ENCODE data around the gene NME9. TPM values are rescaled to one million over a fixed set of nuclear protein-coding genes. Genes with fewer than 3 reads are reported as not detected.
A peak's percentile ranks its signal among the peaks of the same experiment; 100 is the strongest.

The NME9 gene, protein sequence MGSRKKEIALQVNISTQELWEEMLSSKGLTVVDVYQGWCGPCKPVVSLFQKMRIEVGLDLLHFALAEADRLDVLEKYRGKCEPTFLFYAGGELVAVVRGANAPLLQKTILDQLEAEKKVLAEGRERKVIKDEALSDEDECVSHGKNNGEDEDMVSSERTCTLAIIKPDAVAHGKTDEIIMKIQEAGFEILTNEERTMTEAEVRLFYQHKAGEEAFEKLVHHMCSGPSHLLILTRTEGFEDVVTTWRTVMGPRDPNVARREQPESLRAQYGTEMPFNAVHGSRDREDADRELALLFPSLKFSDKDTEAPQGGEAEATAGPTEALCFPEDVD
- total RNA-seq (2021; ENCODE audit: unreplicated experiment): not detected
- 0.15 TPM for polyA plus RNA-seq (2012; ENCODE audit: insufficient read length)
- percentile 6 among the genes with signal in this experiment for Bru-seq, nascent RNA
- BruChase-seq, experiment 1, labeled RNA remaining after a 2-hour chase: percentile 5 among the genes with signal in this experiment
- percentile 4 among the genes with signal in this experiment for BruChase-seq, experiment 2, labeled RNA remaining after a 6-hour chase
- long read RNA-seq, partial matches to known transcripts: 0 of 4 reads
- long read RNA-seq, other reads (novel, unspliced or antisense): 4 of 4 reads

DNA sequence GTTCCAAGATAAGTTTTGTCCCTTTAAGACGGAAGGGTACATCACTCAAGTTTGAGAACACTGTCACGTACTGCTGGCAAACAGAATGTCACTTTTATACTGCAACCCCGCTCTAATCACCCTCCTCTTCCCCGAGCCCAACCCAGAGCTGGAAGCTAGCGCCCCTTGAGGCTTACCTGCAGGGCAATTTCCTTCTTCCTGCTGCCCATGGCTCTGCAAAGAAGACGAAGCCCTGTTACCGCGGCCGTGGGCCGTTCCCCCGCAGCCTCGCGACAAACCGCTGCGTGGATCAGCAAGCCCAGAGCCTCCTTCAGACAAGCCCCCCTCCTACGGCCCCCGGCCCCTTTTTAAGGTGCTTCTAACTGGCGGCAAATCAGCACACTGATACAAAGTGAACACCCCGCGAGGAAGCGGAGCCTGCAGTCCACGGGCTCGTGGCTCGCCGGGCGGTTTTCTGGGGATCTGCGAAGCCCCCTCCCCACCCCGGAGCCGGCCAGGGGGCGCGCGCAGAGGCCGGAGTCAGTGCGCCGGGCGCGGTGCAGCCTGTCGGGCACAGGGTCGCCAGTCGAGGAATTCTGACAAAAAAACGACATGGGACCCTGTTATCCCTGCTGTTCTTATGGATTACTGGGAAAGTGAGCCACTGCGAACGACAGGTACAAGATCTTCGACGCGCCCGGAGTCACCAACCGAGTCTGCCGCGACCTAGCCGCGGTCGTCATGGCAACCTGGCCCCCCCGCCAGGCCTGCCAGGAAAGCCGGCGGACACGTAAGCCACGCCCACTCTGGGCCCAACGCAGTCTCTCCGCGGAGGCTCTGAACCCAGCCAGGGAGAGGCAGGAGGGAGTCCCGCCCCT, at the start of gene NME9:
NME9 (minus strand) TSS at position 725 of the 857 bp plus-strand sequence; CDS start at position 209, 516 bp downstream.
- peak within 1 kb of the TSS; percentile 24; the same call in 1 of the 2 replicates for H3K27ac ChIP-seq (ENCODE audit: low read length)
- no peaks in the 10 kb centered on the region for H3K36me3 ChIP-seq (ENCODE audit: control insufficient read depth, insufficient read depth, low read length)
- intact Hi-C loops (cut with micrococcal nuclease; ENCODE audit: unreplicated experiment) (loop anchor here (5.0 kb wide), 1 partner anchor 147 kb away; no protein-coding TSS in a partner anchor), in situ Hi-C loops (cut with HindIII; ENCODE audit: low pct_unique_long_range_greater_than_20kb, low sequenced_read_pairs) (no loop called here)
- peak; percentile 32 for DNase-seq (ENCODE audit: low read depth, low spot score)
- TF ChIP-seq, protein P1, sequence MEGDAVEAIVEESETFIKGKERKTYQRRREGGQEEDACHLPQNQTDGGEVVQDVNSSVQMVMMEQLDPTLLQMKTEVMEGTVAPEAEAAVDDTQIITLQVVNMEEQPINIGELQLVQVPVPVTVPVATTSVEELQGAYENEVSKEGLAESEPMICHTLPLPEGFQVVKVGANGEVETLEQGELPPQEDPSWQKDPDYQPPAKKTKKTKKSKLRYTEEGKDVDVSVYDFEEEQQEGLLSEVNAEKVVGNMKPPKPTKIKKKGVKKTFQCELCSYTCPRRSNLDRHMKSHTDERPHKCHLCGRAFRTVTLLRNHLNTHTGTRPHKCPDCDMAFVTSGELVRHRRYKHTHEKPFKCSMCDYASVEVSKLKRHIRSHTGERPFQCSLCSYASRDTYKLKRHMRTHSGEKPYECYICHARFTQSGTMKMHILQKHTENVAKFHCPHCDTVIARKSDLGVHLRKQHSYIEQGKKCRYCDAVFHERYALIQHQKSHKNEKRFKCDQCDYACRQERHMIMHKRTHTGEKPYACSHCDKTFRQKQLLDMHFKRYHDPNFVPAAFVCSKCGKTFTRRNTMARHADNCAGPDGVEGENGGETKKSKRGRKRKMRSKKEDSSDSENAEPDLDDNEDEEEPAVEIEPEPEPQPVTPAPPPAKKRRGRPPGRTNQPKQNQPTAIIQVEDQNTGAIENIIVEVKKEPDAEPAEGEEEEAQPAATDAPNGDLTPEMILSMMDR (IDR thresholded peaks at IDR 0.05): peak; percentile 89
- TF ChIP-seq POLR2AphosphoS5 (IDR thresholded peaks at IDR 0.05; ENCODE audit: low read depth, low read length): no peak
- TF ChIP-seq TCF7L2 (IDR thresholded peaks at IDR 0.05; ENCODE audit: low read depth, low read length): no peak
- TF ChIP-seq SIN3A (IDR thresholded peaks at IDR 0.05; ENCODE audit: borderline replicate concordance, insufficient read depth, low read depth, low read length): no peak
- TF ChIP-seq, protein P2, sequence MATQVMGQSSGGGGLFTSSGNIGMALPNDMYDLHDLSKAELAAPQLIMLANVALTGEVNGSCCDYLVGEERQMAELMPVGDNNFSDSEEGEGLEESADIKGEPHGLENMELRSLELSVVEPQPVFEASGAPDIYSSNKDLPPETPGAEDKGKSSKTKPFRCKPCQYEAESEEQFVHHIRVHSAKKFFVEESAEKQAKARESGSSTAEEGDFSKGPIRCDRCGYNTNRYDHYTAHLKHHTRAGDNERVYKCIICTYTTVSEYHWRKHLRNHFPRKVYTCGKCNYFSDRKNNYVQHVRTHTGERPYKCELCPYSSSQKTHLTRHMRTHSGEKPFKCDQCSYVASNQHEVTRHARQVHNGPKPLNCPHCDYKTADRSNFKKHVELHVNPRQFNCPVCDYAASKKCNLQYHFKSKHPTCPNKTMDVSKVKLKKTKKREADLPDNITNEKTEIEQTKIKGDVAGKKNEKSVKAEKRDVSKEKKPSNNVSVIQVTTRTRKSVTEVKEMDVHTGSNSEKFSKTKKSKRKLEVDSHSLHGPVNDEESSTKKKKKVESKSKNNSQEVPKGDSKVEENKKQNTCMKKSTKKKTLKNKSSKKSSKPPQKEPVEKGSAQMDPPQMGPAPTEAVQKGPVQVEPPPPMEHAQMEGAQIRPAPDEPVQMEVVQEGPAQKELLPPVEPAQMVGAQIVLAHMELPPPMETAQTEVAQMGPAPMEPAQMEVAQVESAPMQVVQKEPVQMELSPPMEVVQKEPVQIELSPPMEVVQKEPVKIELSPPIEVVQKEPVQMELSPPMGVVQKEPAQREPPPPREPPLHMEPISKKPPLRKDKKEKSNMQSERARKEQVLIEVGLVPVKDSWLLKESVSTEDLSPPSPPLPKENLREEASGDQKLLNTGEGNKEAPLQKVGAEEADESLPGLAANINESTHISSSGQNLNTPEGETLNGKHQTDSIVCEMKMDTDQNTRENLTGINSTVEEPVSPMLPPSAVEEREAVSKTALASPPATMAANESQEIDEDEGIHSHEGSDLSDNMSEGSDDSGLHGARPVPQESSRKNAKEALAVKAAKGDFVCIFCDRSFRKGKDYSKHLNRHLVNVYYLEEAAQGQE (IDR thresholded peaks at IDR 0.05; ENCODE audit: insufficient read depth in 1 of 2, low read depth in 2 of 2, low read length in 1 of 2): no peak
- H3K4me3 ChIP-seq (ENCODE audit: low read depth in 2 of 2, low read length in 2 of 2): peak within 1 kb of the TSS; percentile 60 to 69
- ChIA-PET POLR2A (no interaction called here), CTCF (no interaction called here)
- H3K27me3 ChIP-seq (ENCODE audit: control insufficient read depth, insufficient read depth, low read length): peaks cover 19% of the 10 kb centered on the region
- peaks cover 7% of the 10 kb centered on the region; the same call in 1 of the 2 replicates for H3K4me1 ChIP-seq (ENCODE audit: control insufficient read depth, insufficient read depth, low read length)
- peak; percentile 91 for ATAC-seq
- no TSS peak for BruUV-seq (replicated peaks)
- H3K9me3 ChIP-seq (ENCODE audit: control insufficient read depth, insufficient read depth, low read depth, low read length): no peaks in the 10 kb centered on the region

DNA sequence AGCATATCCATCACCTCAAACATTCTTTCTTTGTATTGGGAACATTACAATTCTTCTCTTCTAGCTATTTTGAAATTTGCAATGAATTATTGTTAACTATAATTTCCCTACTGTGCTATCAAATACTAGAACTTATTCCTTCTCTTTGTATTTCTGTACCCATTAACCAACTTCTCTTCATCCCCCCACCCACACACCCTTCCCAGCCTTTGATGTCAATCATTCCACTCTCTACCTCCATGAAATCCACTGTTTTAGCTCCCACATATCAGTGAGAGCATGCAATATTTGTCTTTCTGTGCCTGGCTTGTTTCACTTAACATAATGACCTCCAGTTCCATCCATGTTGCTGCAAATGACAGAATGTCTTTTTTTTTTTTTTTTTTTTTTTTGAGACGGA, 49.3 kb upstream of the NME9 start:
- CTCF ChIA-PET: no interaction called here
- H3K4me1 ChIP-seq (ENCODE audit: control insufficient read depth, insufficient read depth, low read length): no peaks in the 10 kb centered on the region
- H3K27ac ChIP-seq (ENCODE audit: low read length): no peak overlapping the region
- DNase-seq (ENCODE audit: low read depth, low spot score): no peak
- in situ Hi-C loops (cut with HindIII; ENCODE audit: low pct_unique_long_range_greater_than_20kb, low sequenced_read_pairs) (no loop called here), intact Hi-C loops (cut with micrococcal nuclease; ENCODE audit: unreplicated experiment) (no loop called here)
- no peaks in the 10 kb centered on the region for H3K9me3 ChIP-seq (ENCODE audit: control insufficient read depth, insufficient read depth, low read depth, low read length)
- H3K27me3 ChIP-seq (ENCODE audit: control insufficient read depth, insufficient read depth, low read length): no peaks in the 10 kb centered on the region
- no TSS peak for BruUV-seq (replicated peaks)
- ATAC-seq: no peak
- H3K4me3 ChIP-seq (ENCODE audit: low read depth in 2 of 2, low read length in 2 of 2): no peak overlapping the region
- no peaks in the 10 kb centered on the region for H3K36me3 ChIP-seq (ENCODE audit: control insufficient read depth, insufficient read depth, low read length)
- TF ChIP-seq, protein P1 (IDR thresholded peaks at IDR 0.05): no peak
- TF ChIP-seq SIN3A (IDR thresholded peaks at IDR 0.05; ENCODE audit: borderline replicate concordance, insufficient read depth, low read depth, low read length): no peak
- TF ChIP-seq POLR2AphosphoS5 (IDR thresholded peaks at IDR 0.05; ENCODE audit: low read depth, low read length): no peak
- TF ChIP-seq, protein P2 (IDR thresholded peaks at IDR 0.05; ENCODE audit: insufficient read depth in 1 of 2, low read depth in 2 of 2, low read length in 1 of 2): no peak
- TF ChIP-seq TCF7L2 (IDR thresholded peaks at IDR 0.05; ENCODE audit: low read depth, low read length): no peak
- POLR2A ChIA-PET: interaction anchor here (0.7 kb wide), 1 partner anchor 448 kb away, joined by 15 read pairs; no protein-coding TSS in a partner anchor

All from Panc1 (cell line).